ENCODE results near the gene PPP1R7. TPM values are rescaled to one million over a fixed set of nuclear protein-coding genes. Genes with fewer than 3 reads are reported as not detected.
A peak's percentile ranks its signal among the peaks of the same experiment; 100 is the strongest.

Gene PPP1R7
- polyA plus RNA-seq, 4 donors, result 80.2 to 90.8 (median 80.6) TPM

DNA sequence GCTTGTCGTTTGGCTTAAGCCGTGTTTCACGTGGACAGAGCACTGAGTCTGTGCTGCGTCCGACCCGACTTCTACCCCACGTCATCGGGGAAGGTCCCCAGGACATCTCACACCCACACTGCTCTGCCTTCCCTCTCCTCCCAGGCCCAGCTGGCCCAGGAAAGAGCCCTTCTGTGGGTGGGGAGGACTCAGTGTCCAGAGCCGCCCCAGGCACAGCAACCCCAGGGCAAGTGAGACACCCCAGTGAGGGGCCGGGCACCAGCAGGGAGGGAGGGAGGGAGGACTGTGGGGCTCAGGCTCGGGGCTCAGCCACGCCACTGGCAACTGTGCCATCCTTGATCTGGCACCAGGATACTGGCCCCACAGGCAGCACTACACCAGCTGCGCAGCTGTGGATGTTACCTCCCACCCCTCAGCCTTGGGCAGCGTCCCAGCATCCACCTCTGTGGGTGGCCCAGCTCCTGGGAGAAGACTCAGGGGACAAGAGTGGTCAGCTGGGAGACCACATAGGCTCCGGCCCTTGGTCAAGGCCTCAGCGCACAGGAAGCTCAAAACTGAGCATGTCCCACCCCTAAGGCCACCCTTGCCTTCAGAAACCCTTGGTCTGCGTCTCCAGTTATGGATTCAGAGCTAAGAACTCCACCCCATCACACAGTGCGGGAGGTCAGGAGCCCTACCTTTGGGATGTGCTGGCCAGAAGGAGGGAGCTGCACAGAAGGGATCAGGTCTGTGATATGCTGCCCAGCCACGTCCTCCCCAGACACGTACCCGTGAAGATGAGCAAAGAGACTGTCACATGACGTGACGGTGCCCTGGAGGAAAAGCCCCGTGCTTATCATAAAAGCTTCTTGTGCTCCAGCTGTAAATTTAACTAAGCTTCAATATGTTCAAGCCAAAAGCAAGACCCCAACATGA lies 12.7 kb upstream of the PPP1R7 start:
- DNase-seq (ENCODE audit: low read depth in 4 of 4, low spot score in 2 of 4), result no peak

DNA sequence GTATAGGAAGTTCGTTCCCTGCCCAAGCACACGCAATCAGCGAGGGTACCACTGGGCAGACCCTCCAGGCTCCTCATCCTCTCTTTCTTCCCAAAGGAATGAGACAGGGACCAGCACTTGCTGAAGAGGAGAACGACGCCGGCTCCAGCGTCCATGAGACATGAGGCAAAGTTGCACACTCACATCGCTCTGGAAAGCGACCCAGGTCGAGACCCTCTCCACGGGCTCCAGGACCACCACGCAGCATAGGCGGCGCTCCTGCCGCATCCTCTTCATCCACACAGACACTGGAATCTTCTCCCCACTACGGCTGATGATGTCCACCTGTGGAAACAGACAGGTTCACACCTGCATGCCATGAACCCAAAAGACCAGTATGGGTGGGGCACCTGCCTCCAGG lies 11.8 kb upstream of the PPP1R7 start:
- DNase-seq (ENCODE audit: low read depth in 4 of 4, low spot score in 2 of 4), result no peak

DNA sequence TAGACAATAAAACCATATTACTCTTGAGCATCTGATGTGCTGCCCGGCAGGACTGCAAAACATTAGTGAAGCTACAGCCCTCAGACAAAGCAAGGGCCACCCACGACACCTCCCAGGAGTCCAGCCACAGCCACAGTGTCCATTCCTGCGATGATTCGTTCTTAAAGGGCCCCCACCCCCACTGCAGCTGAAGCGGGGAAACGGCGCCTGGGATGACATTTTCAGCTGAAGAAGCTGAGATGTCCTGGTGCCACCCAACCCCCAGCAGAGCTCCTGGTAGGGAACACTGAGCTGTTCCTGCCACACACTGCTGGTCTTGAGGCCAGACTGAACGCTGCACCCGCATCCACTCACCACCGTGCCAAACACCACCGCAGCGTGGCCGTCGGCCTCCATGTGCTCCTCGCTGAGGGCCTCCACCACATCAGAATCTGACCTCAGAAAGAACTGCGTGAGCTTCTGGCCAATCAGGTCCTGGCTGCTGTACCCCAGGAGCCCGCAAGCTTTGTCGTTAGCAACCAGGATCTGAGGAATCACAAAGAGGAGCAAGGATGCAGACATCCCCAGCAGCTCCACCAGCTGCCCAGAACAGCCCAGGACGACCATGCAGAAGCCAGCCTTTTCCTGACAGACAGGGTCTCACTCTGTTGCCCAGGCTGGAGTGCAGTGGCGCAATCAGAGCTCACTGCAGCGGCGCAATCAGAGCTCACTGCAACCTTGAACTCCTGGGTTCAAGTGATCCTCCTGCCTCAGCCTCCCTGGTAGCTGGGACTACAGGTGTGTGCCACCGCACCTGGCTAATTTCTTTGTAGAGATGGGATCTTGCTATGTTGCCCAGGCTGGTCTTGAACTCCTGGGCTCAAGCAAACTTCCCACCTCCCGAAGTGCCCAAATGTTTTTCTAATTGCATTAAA lies 10.5 kb upstream of the PPP1R7 start:
- no peak for DNase-seq (ENCODE audit: low read depth in 4 of 4, low spot score in 2 of 4)

DNA sequence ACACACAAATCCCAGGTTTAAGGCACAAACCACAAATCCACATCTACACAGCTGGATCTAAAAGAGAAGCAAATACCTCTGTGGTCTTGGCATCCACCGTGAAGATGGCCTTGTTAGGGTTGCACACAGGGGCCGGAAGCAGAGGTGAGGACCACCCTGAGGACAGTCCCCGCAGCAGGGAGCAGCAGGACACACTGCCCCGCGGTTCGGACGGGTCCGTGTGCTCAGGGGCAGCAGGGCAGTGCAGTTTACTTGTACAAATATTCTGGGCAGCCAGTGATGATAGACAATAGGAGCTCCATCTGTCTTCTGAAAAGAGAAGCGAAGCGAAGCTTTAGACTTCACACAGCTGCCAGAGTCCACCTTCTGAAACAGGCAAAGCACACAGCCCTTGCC lies 9.8 kb upstream of the PPP1R7 start:
- DNase-seq (ENCODE audit: low read depth in 4 of 4, low spot score in 2 of 4), result no peak

DNA sequence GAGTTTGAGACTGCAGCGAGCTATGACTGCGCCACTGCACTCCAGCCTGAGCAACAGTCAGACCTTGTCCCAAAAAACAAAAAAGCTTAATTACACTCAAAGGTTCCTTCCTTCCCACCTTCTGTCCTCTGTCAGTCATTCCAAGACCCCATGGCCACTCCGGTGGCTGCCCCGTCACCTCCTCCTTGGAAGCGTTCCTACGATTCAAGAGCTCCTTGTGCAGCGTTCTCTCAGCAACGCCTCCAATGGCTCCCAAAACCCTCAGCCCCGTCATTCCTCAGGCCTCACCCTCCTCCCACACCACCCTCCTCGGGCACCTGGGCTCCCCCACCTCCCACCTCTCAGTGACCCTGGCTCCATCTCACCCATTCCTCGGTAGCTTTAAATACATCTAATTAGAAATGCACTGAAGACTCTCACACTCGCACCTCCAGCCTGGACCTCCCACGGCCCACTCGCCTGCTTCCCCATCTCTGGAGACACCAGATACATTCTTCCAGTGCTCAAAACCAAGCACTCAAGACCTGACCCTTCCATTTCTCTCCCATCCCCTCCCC lies 9.0 kb upstream of the PPP1R7 start:
- DNase-seq (ENCODE audit: low read depth in 4 of 4, low spot score in 2 of 4), result no peak

DNA sequence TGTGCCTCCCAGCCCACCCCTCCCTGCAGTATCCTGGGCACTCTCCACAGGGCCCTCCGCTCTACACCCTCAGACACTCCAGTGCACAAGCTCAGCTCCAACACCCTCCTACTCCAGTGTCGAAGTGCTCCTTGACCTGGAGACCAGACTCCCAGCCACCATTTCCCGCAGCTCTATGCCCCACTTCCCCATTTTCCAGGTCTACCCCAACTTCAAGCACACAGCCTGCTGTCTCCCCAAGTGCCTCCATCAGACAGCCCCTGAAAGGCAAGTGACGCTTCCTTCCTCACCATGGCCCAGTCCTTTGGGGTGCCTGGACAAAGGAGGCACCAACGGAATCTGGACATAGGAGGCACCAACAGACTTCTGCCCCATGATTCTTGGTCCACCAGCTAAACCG lies 8.2 kb upstream of the PPP1R7 start:
- no peak for DNase-seq (ENCODE audit: low read depth in 4 of 4, low spot score in 2 of 4)

DNA sequence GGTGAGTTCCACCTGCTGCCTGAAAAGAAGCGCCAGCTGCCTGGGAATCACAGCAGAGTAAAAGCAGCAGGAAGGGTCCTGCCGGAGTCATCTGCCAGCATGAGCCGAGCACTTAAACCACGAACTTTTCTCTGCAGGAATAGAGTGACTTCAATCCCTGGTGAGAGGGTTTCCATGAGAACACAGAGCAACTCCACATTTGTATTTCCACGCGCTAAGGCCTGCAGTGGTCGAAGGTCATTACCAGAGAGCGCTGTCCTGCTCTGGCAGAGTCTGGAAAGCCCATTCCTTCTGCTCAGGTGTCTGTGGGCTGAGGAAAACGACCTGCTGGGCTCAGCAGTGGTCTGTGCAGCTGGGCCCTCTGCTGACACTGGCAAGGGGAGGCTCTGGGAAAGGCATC lies 7.7 kb upstream of the PPP1R7 start:
- DNase-seq (ENCODE audit: low read depth in 4 of 4, low spot score in 2 of 4), result no peak

DNA sequence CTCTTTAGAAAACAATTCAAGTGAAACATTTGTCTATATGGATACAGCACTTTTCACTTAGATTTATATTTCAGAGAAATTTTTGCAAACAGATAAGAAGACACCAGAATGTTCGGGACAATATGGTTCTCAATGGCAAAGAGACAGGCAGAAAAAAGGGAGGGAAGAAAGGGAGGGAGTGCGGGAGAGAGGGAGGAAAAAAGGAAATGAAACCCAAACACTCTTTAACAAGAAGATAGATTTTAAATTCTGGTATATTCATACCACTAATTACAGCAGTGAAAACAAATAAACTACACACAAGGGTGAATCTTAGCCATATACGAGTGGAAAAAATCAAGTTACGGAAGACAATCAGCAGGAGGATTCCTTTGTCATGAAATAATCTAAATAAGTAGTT lies 4.0 kb upstream of the PPP1R7 start:
- no peak for DNase-seq (ENCODE audit: low read depth in 4 of 4, low spot score in 2 of 4)

DNA sequence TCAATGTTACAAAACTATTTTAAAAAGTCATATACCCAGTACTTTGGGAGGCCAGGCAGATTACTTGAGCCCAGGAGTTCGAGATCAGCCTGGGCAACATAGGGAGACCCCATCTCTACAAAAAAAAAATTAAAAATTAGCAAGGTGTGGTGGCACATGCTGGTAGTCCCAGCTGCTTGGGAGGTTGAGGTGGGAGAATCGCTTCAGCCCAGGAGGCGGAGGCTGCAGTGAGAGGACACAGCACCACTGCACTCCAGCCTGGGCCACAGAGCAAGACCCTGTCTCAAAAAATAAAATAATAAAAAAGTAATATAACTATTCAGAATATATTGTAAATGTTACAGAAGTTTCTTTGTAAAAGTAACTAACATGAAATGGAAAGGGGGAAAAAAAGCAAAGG lies 2.9 kb upstream of the PPP1R7 start:
- DNase-seq (ENCODE audit: low read depth in 4 of 4, low spot score in 2 of 4), result no peak

DNA sequence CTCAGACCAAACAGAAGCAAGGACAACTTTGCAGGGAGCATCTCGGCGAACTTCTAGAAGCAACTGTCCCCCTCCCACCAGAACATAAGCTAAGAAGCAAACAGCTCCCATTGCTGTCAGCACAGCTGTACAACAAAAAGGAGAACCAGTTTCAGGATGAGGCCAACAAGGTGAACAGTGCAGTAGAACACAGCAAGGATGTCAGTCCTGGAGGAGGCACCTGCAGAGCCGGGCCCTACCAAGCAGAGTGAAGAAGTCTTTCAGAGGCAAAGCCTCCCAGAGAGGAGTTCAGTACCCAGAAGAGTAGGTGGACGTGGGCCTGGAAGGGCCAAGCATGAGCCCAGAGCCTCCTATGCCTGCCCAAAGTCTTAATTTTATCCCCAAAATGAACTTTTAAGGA lies 2.0 kb upstream of the PPP1R7 start:
- DNase-seq (ENCODE audit: low read depth in 4 of 4, low spot score in 2 of 4), result no peak

DNA sequence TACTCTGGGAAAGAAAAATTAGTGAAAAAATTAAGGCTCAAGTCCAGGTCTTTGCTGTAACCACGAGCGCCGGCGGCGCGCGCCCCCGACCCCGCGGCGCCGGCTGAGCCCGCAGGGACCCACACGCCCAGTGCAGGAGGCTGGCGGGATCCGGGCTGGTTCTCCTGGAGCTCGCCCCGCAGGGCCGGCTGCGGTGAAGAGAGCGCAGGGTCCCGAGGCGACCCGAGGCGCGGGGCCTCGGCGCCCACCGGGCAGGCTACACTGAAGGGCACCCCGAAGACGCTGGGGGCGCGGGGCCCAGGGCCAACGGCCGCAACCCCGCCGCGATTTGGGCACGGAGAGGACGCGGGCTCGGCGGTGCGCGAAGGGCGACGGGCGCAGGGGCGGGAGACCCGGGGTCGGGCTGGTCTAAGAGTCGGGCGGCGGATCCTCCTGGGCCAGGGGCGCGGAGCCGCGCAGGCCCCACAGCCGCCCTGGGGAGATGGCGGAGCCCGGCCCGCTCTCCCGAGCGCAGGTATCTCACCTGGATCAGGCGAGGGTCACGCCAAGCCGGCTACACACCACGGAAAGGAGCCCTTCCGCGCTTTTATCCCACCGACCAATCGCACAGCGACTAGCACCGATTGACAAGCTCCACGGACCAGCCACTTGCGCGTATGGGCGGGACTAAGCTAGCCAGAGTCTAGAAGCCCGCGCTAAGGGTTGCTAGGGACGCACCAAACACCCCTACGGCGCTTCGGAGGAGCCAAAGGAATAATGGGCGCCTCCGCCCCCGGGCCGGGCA lies 1.2 kb upstream of the PPP1R7 start, which contains the start of gene PASK:
PASK (minus strand) TSS at position 582 of the 784 bp plus-strand sequence. CDS start 6,440 bp downstream, outside the sequence.
- DNase-seq (ENCODE audit: low read depth in 4 of 4, low spot score in 2 of 4), result peak; percentile 72 to 91 (median 80)

DNA sequence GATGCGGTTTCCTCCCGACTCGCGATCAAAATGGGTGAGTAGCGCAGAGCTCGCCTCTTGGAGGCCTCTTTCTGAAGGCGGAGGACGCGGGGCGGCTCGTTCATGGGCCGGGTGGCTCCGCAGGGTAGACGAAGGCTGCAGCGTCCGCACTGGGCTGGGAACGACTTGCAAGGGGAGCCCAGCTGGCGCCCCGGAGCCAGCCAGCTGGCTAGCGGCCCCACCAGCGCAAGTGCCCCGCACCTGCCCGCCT lies 667 bp upstream of the PPP1R7 start:
- DNase-seq (ENCODE audit: low read depth in 4 of 4, low spot score in 2 of 4), result no peak

DNA sequence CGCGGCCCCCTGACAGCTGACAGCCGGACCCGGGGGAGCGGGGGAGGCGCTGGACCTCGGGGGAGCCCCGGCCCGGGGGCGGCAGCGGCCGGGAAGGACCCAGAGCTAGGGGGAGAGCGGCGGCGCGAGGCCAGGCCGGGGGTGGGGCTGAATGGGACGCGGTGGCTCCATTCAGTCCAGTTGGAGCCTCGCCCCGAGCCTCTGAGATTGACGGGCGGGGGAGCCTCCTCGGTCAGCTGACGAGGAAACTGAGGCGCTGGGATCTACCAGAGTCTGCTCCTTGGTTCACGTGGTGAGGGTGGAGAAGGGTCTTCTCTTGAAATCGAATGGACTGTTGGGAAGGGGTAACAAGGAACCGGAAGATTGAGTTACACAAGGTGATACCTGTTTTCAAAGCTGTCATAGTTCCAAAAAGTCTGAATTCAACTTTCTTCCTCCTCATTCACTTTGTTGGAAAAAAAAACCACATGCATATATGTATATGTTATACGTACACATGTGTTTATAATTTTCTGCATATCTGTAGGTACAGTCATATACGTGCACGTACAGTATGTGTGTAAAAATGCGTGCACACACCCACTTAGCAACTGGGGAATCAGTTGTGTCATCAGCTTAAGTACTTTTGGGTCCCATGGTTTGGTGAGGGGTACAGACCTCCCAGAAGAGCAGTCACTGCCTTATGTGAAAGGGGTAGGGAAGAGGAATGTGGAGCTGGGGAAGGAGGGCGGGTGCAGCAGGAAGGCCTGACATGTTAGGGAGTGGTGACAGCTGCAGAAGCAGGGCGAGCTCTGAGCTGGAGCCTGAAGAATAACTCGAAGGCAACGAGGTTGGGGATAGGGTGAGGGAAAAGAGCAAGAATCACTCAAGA lies 628 bp downstream of the PPP1R7 start:
- peak in 2 of 4 donors; percentile 0 to 3 for DNase-seq (ENCODE audit: low read depth in 4 of 4, low spot score in 2 of 4)

DNA sequence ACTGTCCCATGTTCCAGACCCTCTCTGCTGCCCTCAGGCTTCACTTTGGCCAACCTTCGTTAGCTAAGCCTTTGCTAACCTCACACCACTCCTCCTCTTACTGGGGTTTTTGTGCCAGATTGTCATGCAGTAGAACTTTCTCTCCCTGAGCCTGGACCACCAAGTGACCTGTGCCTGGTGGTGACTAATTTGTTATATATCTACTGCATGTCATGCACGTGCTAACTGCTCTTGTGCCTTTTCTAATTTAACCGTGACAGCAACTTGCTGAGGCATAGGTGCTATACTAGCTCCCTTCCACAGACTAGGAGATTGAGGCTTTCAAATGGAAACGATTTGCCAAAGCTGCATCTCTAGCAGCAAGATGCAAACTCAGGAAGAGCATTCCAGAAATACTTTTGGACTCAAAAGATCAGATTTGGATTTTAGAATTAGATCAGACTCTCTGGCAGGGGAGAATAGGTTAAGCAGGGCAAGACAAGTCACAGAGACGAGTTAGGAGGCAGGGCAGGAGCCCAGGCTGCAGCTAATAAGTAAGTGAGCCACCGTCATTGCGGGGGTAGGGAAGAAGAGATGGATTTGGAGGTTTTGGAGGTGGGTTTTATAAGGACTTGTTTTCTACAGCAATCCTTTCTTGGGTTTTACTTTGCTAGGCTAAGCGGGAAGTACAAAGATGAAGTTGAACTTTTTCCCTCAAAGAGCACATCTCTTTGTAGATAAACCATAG lies 1.8 kb downstream of the PPP1R7 start:
- no peak for DNase-seq (ENCODE audit: low read depth in 4 of 4, low spot score in 2 of 4)

DNA sequence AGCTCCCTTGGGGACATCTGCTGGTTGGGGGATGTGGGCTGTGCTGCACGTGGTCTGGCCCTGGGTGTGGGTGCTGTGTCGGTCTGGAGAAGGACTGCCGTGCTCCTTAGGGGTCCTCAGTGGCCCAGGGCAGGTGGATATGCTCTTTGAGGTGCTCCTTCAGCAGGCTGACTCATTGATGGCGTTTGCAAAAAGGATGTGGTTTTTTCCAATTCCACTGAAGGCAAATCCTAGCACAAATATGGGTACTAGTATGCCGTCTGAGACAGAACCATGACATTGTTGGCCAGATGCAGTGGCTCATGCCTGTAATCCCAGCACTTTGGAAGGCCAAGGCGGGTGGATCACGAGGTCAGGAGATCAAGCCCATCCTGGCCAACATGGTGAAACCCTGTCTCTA lies 3.3 kb downstream of the PPP1R7 start:
- DNase-seq (ENCODE audit: low read depth in 4 of 4, low spot score in 2 of 4), result no peak

DNA sequence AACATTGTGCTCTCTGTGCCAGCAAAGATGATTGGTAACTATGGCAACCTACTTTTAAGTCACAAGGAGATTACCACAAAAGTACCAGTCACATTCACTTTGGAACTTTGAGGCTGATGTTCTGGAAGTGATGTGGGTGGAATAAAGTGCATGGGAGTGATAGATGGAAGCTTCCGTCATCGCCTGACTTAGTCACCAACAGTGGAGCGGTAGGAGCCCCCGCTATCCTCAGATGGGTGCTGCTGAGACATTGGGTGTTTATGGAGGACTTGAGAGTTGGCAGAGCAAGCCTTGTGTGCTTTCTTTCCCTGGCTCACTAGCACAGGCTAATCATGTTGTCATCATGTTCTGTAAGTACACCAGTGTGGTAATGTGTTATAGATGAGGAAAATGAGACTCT lies 4.6 kb downstream of the PPP1R7 start:
- DNase-seq (ENCODE audit: low read depth in 4 of 4, low spot score in 2 of 4), result no peak

DNA sequence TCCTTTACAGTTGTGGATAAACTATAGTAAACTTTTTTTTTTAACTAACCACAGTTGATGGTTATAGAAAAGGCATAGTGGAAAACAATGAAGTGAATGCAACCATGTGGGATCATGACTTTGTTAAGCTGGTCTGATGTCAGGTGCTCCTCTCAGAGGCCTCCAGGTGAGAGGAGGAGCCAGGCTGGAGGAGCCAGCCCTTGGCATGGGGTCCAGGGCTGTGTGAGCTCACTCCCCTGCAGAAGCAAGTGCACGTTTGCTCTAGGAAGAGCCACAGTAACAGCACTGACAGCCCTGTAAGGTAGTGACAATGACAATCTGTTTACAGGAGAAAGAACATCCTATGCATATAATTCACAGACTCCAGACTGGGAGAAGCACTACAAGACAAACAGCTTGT lies 5.7 kb downstream of the PPP1R7 start:
- no peak for DNase-seq (ENCODE audit: low read depth in 4 of 4, low spot score in 2 of 4)

DNA sequence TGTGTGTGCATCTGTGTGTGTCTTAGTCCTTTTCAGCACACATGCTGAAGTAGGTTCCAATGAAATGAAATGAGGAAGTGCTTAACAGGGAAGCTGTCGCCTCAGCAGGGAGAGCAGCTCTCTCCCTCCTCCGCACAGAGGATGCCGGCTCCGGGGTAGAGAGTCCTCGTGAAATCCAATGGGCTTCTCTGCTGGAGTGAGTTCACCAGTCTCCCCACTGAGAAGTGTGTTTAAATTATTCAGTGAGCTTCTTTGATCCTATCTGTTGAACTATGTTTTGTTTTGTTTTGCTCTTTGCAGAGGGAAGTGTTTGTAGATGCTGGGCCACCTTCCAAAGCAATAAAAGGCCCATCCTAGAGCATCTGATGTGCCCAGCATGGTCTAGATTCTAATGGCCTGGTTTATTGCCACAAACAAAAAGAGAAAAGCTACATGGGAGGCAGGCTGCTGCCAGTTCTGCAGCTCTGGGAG lies 6.7 kb downstream of the PPP1R7 start:
- DNase-seq (ENCODE audit: low read depth in 4 of 4, low spot score in 2 of 4), result no peak
